HL-60 (cell line): ENCODE measurements around the gene RGS19.

Experiments used
- GABPA ChIP-seq: IDR thresholded peaks from 2 replicates; pipeline ENCODE4 v1.6.1; 2012; ENCODE audit warnings: low read depth
- POLR2AphosphoS5 ChIP-seq: IDR thresholded peaks from 2 replicates; pipeline ENCODE4 v1.6.1; 2012; ENCODE audit warnings: low read depth
- TF ChIP-seq, protein P1 (sequence below): IDR thresholded peaks from one replicate; pipeline ENCODE4 v1.5.1; 2011; ENCODE audit warnings: low read length, control low read depth, inconsistent platforms; ENCODE audit not compliant: insufficient read depth
- TF ChIP-seq, protein P2 (sequence below): IDR thresholded peaks from 2 replicates; pipeline ENCODE4 v1.6.1; 2012; ENCODE audit warnings: low read depth; ENCODE audit not compliant: insufficient replicate concordance

DNA sequence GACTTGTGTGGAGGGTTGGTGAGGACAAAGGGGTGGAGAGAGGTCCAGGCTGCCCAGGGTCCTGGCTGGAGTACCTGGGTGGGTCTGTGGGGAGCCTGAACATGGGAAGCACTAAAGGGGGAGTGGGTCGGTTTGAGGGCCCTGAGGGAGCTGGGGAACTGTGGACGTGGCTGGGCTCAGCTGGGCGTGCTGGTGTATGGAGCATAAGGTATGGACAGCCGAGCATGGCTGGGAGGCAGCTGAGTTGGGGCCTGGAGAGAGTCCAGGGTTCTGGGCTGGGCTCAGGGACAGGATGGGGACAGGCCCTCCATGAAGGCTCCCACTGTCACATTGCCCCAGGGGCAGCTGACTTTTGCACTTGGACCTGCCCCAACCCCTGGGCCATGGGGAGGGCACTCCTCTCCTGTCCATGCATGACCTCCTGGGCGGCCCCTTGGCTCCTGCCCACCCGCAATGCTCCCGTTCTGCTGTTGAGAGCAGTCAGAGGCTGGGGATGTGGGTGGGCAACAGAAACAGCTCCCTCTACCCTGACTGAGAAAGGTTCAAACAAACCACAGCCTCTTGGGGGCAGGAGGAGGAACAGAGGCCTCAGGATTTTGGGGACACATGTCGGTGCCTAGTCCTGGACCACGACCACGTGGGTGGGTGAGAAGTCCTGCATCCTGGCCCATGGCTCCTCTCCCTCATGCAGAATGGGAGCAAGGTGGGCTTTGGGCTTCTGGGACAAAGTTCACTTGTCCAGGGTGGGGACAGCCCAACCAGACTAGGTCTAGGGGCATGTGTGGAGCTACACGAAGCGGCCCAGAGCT lies 38.9 kb downstream of the RGS19 start:
- TF ChIP-seq, protein P1, sequence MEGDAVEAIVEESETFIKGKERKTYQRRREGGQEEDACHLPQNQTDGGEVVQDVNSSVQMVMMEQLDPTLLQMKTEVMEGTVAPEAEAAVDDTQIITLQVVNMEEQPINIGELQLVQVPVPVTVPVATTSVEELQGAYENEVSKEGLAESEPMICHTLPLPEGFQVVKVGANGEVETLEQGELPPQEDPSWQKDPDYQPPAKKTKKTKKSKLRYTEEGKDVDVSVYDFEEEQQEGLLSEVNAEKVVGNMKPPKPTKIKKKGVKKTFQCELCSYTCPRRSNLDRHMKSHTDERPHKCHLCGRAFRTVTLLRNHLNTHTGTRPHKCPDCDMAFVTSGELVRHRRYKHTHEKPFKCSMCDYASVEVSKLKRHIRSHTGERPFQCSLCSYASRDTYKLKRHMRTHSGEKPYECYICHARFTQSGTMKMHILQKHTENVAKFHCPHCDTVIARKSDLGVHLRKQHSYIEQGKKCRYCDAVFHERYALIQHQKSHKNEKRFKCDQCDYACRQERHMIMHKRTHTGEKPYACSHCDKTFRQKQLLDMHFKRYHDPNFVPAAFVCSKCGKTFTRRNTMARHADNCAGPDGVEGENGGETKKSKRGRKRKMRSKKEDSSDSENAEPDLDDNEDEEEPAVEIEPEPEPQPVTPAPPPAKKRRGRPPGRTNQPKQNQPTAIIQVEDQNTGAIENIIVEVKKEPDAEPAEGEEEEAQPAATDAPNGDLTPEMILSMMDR = no peak
- TF ChIP-seq, protein P2, sequence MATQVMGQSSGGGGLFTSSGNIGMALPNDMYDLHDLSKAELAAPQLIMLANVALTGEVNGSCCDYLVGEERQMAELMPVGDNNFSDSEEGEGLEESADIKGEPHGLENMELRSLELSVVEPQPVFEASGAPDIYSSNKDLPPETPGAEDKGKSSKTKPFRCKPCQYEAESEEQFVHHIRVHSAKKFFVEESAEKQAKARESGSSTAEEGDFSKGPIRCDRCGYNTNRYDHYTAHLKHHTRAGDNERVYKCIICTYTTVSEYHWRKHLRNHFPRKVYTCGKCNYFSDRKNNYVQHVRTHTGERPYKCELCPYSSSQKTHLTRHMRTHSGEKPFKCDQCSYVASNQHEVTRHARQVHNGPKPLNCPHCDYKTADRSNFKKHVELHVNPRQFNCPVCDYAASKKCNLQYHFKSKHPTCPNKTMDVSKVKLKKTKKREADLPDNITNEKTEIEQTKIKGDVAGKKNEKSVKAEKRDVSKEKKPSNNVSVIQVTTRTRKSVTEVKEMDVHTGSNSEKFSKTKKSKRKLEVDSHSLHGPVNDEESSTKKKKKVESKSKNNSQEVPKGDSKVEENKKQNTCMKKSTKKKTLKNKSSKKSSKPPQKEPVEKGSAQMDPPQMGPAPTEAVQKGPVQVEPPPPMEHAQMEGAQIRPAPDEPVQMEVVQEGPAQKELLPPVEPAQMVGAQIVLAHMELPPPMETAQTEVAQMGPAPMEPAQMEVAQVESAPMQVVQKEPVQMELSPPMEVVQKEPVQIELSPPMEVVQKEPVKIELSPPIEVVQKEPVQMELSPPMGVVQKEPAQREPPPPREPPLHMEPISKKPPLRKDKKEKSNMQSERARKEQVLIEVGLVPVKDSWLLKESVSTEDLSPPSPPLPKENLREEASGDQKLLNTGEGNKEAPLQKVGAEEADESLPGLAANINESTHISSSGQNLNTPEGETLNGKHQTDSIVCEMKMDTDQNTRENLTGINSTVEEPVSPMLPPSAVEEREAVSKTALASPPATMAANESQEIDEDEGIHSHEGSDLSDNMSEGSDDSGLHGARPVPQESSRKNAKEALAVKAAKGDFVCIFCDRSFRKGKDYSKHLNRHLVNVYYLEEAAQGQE = no peak
- no peak for TF ChIP-seq GABPA
- TF ChIP-seq POLR2AphosphoS5 = no peak
